H1 (cell line): ENCODE results near the gene VIT. TPM values are rescaled to one million over a fixed set of nuclear protein-coding genes. Genes with fewer than 3 reads are reported as not detected.

ENCODE experiments used
- RFX5 ChIP-seq: IDR thresholded peaks from 2 replicates; pipeline ENCODE4 v1.6.1; 2011; ENCODE audit warnings: low read depth, low read length, improper control_type of control experiment, borderline replicate concordance
- polyA plus RNA-seq, 7 experiments: library from polyadenylated mRNA; depleted of rRNA in 3 of 7; stranded (reverse) in 5 of 7; unstranded in 2 of 7; fragments of >200 nt in 5 of 7; fragments of 200-250 nt in 2 of 7; gene quantifications; 1 replicate in 5 of 7; 2 replicates in 1 of 7; 4 replicates in 1 of 7; pipeline versions ENCODE4 v1.2.1 to v1.2.3, GENCODE V29; 2011 to 2013; ENCODE audit warnings: missing spikeins in 2 of 7, mixed read lengths in 2 of 7
- total RNA-seq: library from RNA; stranded (reverse); fragmentation: NEBNext Ultra II Directional; extraction: Animal tissue kit (Norgen Biotek cat#: 25700); gene quantifications from 2 replicates; pipeline ENCODE4 v1.2.1, GENCODE V29; 2021
- TF ChIP-seq, protein P1 (sequence below), 3 experiments: IDR thresholded peaks; 1 replicate in 2 of 3; 2 replicates in 1 of 3; pipeline versions ENCODE4 v1.5.1 to v1.6.1; 2011; ENCODE audit warnings: low read length in 3 of 3, mild to moderate bottlenecking in 3 of 3, inconsistent platforms in 2 of 3, low read depth in 1 of 3, moderate library complexity in 1 of 3; ENCODE audit not compliant: insufficient read depth in 1 of 3; ENCODE audit errors: control extremely low read depth in 1 of 3

VIT gene
- total and polyA plus RNA-seq, 2 of the 8 experiments (the other 6 are each of a cell fraction or from before 2014, with no cell fraction given): 0.03 TPM; not detected in 1

DNA sequence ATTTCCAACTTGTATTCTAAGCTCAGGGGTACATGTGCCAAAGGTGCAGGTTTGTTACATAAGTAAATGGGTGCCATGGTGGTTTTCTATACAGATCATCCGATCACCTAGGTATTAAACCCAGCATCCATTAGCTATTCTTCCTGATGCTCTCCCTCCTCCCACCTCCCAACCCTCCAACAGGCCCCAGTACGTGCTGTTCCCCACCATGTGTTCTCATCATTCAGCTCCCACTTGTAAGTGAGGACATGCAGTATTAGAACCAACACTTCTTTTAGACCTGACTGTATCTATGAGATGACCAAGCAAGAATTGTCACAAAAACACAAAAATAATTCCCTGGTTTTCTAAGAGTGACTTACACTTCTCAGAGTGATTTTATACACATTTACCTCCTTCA, 83.0 kb downstream of the VIT start (continued):
- TF ChIP-seq, protein P1, sequence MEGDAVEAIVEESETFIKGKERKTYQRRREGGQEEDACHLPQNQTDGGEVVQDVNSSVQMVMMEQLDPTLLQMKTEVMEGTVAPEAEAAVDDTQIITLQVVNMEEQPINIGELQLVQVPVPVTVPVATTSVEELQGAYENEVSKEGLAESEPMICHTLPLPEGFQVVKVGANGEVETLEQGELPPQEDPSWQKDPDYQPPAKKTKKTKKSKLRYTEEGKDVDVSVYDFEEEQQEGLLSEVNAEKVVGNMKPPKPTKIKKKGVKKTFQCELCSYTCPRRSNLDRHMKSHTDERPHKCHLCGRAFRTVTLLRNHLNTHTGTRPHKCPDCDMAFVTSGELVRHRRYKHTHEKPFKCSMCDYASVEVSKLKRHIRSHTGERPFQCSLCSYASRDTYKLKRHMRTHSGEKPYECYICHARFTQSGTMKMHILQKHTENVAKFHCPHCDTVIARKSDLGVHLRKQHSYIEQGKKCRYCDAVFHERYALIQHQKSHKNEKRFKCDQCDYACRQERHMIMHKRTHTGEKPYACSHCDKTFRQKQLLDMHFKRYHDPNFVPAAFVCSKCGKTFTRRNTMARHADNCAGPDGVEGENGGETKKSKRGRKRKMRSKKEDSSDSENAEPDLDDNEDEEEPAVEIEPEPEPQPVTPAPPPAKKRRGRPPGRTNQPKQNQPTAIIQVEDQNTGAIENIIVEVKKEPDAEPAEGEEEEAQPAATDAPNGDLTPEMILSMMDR (IDR thresholded peaks at IDR 0.05; ENCODE audit: control extremely low read depth in 1 of 3, insufficient read depth in 1 of 3, low read depth in 1 of 3, low read length in 3 of 3): no peak
- TF ChIP-seq RFX5: no peak
- TF ChIP-seq, all 59 proteins: peak for 0
